Measurements from ENCODE around the gene GPR107. TPM values are rescaled to one million over a fixed set of nuclear protein-coding genes. Genes with fewer than 3 reads are reported as not detected.
"Not testable (repeated sequence)": the region's sequence is repeated elsewhere in the genome, so short reads cannot be mapped to it uniquely, and the experiment has no call there.

The GPR107 gene
- total and polyA plus RNA-seq, 2 of the 8 experiments (the other 6 are each of a cell fraction or from before 2014, with no cell fraction given) = 19.3 to 30.7 TPM

DNA sequence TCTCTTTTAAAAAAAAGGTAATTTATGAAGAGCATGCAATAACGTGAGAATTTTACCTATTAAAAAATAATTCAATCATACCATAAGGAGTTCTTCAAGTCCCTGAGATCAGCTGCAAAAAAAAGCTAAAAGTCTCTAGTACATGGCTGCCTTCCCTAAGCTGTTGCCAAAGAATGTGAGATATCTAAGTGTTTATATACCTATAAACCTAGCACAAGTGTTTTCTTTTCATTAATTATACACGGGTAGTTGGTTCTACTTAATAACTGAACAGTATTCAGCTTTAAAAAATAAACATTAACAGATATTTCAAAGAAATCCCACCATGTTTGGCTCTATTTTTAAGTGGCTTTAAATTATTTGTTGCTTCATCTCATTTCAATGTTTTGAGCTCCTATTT, 36.6 kb upstream of the GPR107 start:
- no peak overlapping the region for H3K4me2 ChIP-seq (ENCODE audit: insufficient read depth in 1 of 2, low read depth in 2 of 2, low read length in 2 of 2)
- H4K20me1 ChIP-seq (replicated peaks in 1 of 2; ENCODE audit: control insufficient read depth in 1 of 2, insufficient read depth in 2 of 2, low read length in 2 of 2) = no peaks in the 10 kb centered on the region
- POLR2A ChIA-PET (ENCODE audit: partially characterized antibody) = interaction anchor here (0.7 to 1.2 kb wide), 2 partner anchors 14 to 31 kb away, joined by 3 read pairs; no protein-coding TSS in a partner anchor

DNA sequence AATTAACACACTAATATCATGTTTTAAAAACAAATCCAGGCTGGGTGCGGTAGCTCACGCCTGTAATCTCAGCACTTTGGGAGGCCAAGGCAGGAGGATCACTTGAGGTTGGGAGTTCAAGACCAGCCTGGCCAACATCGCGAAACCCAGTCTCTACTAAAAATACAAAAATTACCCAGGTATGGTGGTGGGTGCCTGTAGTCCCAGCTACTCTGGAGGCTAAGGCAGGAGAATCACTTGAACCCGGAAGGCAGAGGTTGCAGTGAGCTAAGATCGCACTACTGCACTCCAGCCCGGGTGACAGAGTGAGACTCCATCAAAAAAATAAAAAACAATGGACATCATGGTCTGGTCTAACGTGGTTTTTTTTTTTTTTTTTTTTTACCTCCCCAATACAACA, 36.2 kb upstream of the GPR107 start:
- H3K9ac ChIP-seq (replicated peaks in 1 of 4; ENCODE audit: extremely low read depth in 1 of 4, low read depth in 3 of 4, low read length in 3 of 4); H3K27ac ChIP-seq (ENCODE audit: low read depth, low read length); H3K56ac ChIP-seq (replicated peaks; ENCODE audit: insufficient read length, low read depth, low read length); H3K18ac ChIP-seq (ENCODE audit: extremely low read depth, low read length); H3K14ac ChIP-seq (ENCODE audit: insufficient read length); H3K27me3 ChIP-seq (replicated peaks in 1 of 4; ENCODE audit: control insufficient read depth in 3 of 4, extremely low read depth in 1 of 4, insufficient read depth in 3 of 4, low read length in 3 of 4); H3K79me1 ChIP-seq (ENCODE audit: low read depth, low read length); H3K36me3 ChIP-seq (ENCODE audit: control insufficient read depth in 2 of 4, insufficient read depth in 4 of 4, low read length in 3 of 4); H3K4me3 ChIP-seq (ENCODE audit: extremely low read depth in 1 of 4, insufficient read depth in 2 of 4, low read depth in 3 of 4, low read length in 4 of 4); H4K8ac ChIP-seq (ENCODE audit: extremely low read depth, insufficient read depth, low read length); H2BK20ac ChIP-seq (ENCODE audit: low read length); H3K4me1 ChIP-seq (replicated peaks in 1 of 4; ENCODE audit: control insufficient read depth in 3 of 4, insufficient read depth in 4 of 4, low read length in 3 of 4); H2AFZ ChIP-seq (ENCODE audit: low read length); H3K4me2 ChIP-seq (ENCODE audit: insufficient read depth in 1 of 2, low read depth in 2 of 2, low read length in 2 of 2); H2AK5ac ChIP-seq (ENCODE audit: low read depth, low read length); H3K9me3 ChIP-seq (ENCODE audit: insufficient read depth in 2 of 2, low read depth in 1 of 2, low read length in 1 of 2); H3K4ac ChIP-seq (replicated peaks; ENCODE audit: insufficient read length, low read depth, low read length); H2BK15ac ChIP-seq (ENCODE audit: low read length); H2BK120ac ChIP-seq (replicated peaks; ENCODE audit: low read depth, low read length); DNase-seq (ENCODE audit: low read depth in 1 of 2, low spot score in 2 of 2); H3K23ac ChIP-seq (ENCODE audit: insufficient read length); H3K23me2 ChIP-seq (ENCODE audit: low read depth, low read length); H2BK12ac ChIP-seq (ENCODE audit: low read depth, low read length); H4K5ac ChIP-seq (ENCODE audit: insufficient read length, low read depth, low read length); FAIRE-seq; H3K79me2 ChIP-seq (ENCODE audit: control insufficient read depth in 1 of 2, insufficient read depth in 2 of 2, low read length in 2 of 2); H4K20me1 ChIP-seq (replicated peaks in 1 of 2; ENCODE audit: control insufficient read depth in 1 of 2, insufficient read depth in 2 of 2, low read length in 2 of 2); H2BK5ac ChIP-seq (ENCODE audit: low read depth, low read length); H4K91ac ChIP-seq (replicated peaks; ENCODE audit: insufficient read length, low read length): not testable (repeated sequence)
- POLR2A ChIA-PET (ENCODE audit: partially characterized antibody) = interaction anchor here (0.7 to 1.2 kb wide), 2 partner anchors 13 to 32 kb away, joined by 3 read pairs; no protein-coding TSS in a partner anchor
- CTCF ChIA-PET (ENCODE audit: partially characterized antibody) = interaction anchor here (0.6 kb wide), 2 partner anchors 75 to 123 kb away, joined by 3 to 4 read pairs; no protein-coding TSS in a partner anchor
- 91% methylated on average over 8 of the region's 8 CpGs; no CpG with 5 or more reads in 1 of the 2 experiments for WGBS, 2 experiments (ENCODE audit: extremely low coverage in 1 of 2, insufficient coverage in 1 of 2, insufficient read length in 1 of 2, insufficient replicate concordance in 2 of 2, low coverage in 1 of 2, low lambda C conversion rate in 2 of 2, missing lambda C conversion rate in 1 of 2)

More for the DNA sequence above, 36.6 kb upstream of the GPR107 start:
- no peaks in the 10 kb centered on the region for H3K36me3 ChIP-seq (ENCODE audit: control insufficient read depth in 2 of 4, insufficient read depth in 4 of 4, low read length in 3 of 4)
- H3K4me1 ChIP-seq (replicated peaks in 1 of 4; ENCODE audit: control insufficient read depth in 3 of 4, insufficient read depth in 4 of 4, low read length in 3 of 4) = peaks cover 0 to 2% (median 0%) of the 10 kb centered on the region in 4 experiments; a peak in 1 of 7 replicates
- TF ChIP-seq SP1 (IDR thresholded peaks at IDR 0.05; ENCODE audit: low read depth, low read length) (no peak), HDAC6 (IDR thresholded peaks at IDR 0.05; ENCODE audit: low read depth, low read length) (no peak)
- H3K79me1 ChIP-seq (ENCODE audit: low read depth, low read length) = no peaks in the 10 kb centered on the region
- no peak overlapping the region for H3K23ac ChIP-seq (ENCODE audit: insufficient read length)
- H3K23me2 ChIP-seq (ENCODE audit: low read depth, low read length) = no peaks in the 10 kb centered on the region
- no peak overlapping the region for H2BK120ac ChIP-seq (replicated peaks; ENCODE audit: low read depth, low read length)
- WGBS, 2 experiments (ENCODE audit: extremely low coverage in 1 of 2, insufficient coverage in 1 of 2, insufficient read length in 1 of 2, insufficient replicate concordance in 2 of 2, low coverage in 1 of 2, low lambda C conversion rate in 2 of 2, missing lambda C conversion rate in 1 of 2) = 82% methylated on average over 2 of the region's 2 CpGs; no CpG with 5 or more reads in 1 of the 2 experiments
- no peak overlapping the region for H4K8ac ChIP-seq (ENCODE audit: extremely low read depth, insufficient read depth, low read length)
- DNase-seq (ENCODE audit: low read depth in 1 of 2, low spot score in 2 of 2) (no peak), FAIRE-seq (no peak)
- H3K79me2 ChIP-seq (ENCODE audit: control insufficient read depth in 1 of 2, insufficient read depth in 2 of 2, low read length in 2 of 2) = 0 out of 4 replicates have a peak, but pooled peaks cover 0 to 2% of the 10 kb centered on the region in 2 experiments
- no peak overlapping the region for H2AFZ ChIP-seq (ENCODE audit: low read length)
- no peak overlapping the region for H3K56ac ChIP-seq (replicated peaks; ENCODE audit: insufficient read length, low read depth, low read length)
- H3K14ac ChIP-seq (ENCODE audit: insufficient read length) = no peak overlapping the region
- no peak overlapping the region for H3K9ac ChIP-seq (replicated peaks in 1 of 4; ENCODE audit: extremely low read depth in 1 of 4, low read depth in 3 of 4, low read length in 3 of 4)
- peaks cover 4 to 5% of the 10 kb centered on the region in 2 experiments; a peak in 1 of 4 replicates for H3K9me3 ChIP-seq (ENCODE audit: insufficient read depth in 2 of 2, low read depth in 1 of 2, low read length in 1 of 2)
- no peak overlapping the region for H3K4me3 ChIP-seq (ENCODE audit: extremely low read depth in 1 of 4, insufficient read depth in 2 of 4, low read depth in 3 of 4, low read length in 4 of 4)
- no peak overlapping the region for H2BK15ac ChIP-seq (ENCODE audit: low read length)
- no peak overlapping the region for H2BK20ac ChIP-seq (ENCODE audit: low read length)
- H3K27ac ChIP-seq (ENCODE audit: low read depth, low read length) = no peak overlapping the region
- H4K5ac ChIP-seq (ENCODE audit: insufficient read length, low read depth, low read length) = no peak overlapping the region
- H4K91ac ChIP-seq (replicated peaks; ENCODE audit: insufficient read length, low read length) = no peak overlapping the region
- no peaks in the 10 kb centered on the region for H3K27me3 ChIP-seq (replicated peaks in 1 of 4; ENCODE audit: control insufficient read depth in 3 of 4, extremely low read depth in 1 of 4, insufficient read depth in 3 of 4, low read length in 3 of 4)
- H3K18ac ChIP-seq (ENCODE audit: extremely low read depth, low read length) = no peak overlapping the region
- H2AK5ac ChIP-seq (ENCODE audit: low read depth, low read length) = no peak overlapping the region
- no peak overlapping the region for H3K4ac ChIP-seq (replicated peaks; ENCODE audit: insufficient read length, low read depth, low read length)
- no peak overlapping the region for H2BK12ac ChIP-seq (ENCODE audit: low read depth, low read length)
- H2BK5ac ChIP-seq (ENCODE audit: low read depth, low read length) = no peak overlapping the region
- CTCF ChIA-PET (ENCODE audit: partially characterized antibody) = interaction anchor here (0.6 kb wide), 1 partner anchor 74 kb away, joined by 4 read pairs; no protein-coding TSS in a partner anchor
